ENCODE results near the gene MCMBP. TPM values are rescaled to one million over a fixed set of nuclear protein-coding genes. Genes with fewer than 3 reads are reported as not detected.

The MCMBP gene
- total RNA-seq, 1 experiment from 2014 or later: 87.1 TPM

DNA sequence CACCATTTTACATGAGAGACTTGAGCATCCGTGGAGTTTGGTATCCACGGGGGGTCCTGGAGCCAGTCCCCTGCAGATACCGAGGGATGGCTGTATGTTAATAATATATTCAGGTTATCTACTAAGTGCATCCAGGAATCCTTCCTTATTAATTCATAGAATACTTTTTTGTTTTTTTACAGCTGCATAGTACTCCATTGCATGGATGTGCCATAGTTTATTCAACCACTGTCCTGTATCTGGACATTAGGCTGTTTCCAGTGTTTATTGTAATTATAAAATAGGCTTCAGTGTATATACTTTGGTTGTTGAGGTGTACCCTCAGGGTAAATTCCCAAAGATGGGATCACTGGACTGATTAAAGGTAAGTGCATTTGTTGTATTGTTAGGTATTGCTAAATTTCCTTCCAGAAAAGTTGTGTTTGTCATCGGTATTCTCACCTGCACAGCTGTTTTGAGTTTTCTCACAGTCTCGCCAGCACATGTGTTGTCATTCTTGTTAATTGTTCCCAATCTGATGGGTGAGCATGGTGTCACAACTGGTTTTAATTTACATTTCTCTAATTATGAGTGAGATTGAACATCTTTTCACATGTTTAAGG lies 91.7 kb downstream of the MCMBP start:
- Histone ChIP-seq H4K91ac (ENCODE audit: insufficient read length, low read depth, low read length) (no peak overlapping the region), H3K4me1 (ENCODE audit: insufficient read depth, low read length) (peaks cover 2% of the 10 kb centered on the region; the same call in 1 of the 2 replicates), H3K9ac (ENCODE audit: extremely low read depth, insufficient read length, low read length) (no peak overlapping the region), H3K23me2 (ENCODE audit: insufficient read length, low read depth, low read length, poor library complexity, severe bottlenecking) (peaks cover 1% of the 10 kb centered on the region), H4K20me1 (ENCODE audit: control insufficient read depth, insufficient read depth, insufficient read length) (no peaks in the 10 kb centered on the region), H3K23ac (ENCODE audit: insufficient read length, low read depth, low read length) (no peak overlapping the region), H4K5ac (ENCODE audit: insufficient read length, low read depth, low read length) (no peak overlapping the region), H2BK120ac (ENCODE audit: low read depth, low read length, poor library complexity, severe bottlenecking) (no peak overlapping the region), H3K18ac (ENCODE audit: insufficient read length, low read depth, low read length) (no peak overlapping the region), H3K79me1 (ENCODE audit: insufficient read depth, low read depth, low read length, poor library complexity, severe bottlenecking) (no peaks in the 10 kb centered on the region), H2BK5ac (ENCODE audit: insufficient read length, low read length) (no peak overlapping the region), H2BK20ac (ENCODE audit: low read depth, low read length, poor library complexity, severe bottlenecking) (no peak overlapping the region), H2BK12ac (ENCODE audit: insufficient read length, low read depth, low read length) (no peak overlapping the region), H3K79me2 (ENCODE audit: insufficient read depth, low read length) (no peaks in the 10 kb centered on the region), H3K4ac (ENCODE audit: low read depth, low read length) (no peak overlapping the region), H4K8ac (replicated peaks; ENCODE audit: insufficient read length, low read depth, low read length) (no peak overlapping the region), H3K4me2 (ENCODE audit: insufficient read depth, insufficient read length, low read length) (no peak overlapping the region), H3K27ac (ENCODE audit: insufficient read length, low read depth, low read length) (no peak overlapping the region), H2AFZ (ENCODE audit: low read length) (no peak overlapping the region), H3T11ph (ENCODE audit: low read length) (no peak overlapping the region), H3K14ac (ENCODE audit: insufficient read depth, low read length) (no peak overlapping the region), H3K9me3 (ENCODE audit: control insufficient read depth, low read depth, low read length) (no peaks in the 10 kb centered on the region), H3K27me3 (ENCODE audit: insufficient read depth, low read length) (no peaks in the 10 kb centered on the region), H2BK15ac (ENCODE audit: low read depth, low read length) (no peak overlapping the region), H3K56ac (ENCODE audit: insufficient read length, low read depth, low read length) (no peak overlapping the region), H2AK5ac (ENCODE audit: insufficient read length, low read length) (no peak overlapping the region)
- WGBS (ENCODE audit: extremely low coverage, insufficient read length, low lambda C conversion rate): no CpG with 5 or more reads among the region's 5 CpGs
- no peak for DNase-seq
- H3K27ac Mint-ChIP-seq: no peak overlapping the region
- TF ChIP-seq, protein P1, sequence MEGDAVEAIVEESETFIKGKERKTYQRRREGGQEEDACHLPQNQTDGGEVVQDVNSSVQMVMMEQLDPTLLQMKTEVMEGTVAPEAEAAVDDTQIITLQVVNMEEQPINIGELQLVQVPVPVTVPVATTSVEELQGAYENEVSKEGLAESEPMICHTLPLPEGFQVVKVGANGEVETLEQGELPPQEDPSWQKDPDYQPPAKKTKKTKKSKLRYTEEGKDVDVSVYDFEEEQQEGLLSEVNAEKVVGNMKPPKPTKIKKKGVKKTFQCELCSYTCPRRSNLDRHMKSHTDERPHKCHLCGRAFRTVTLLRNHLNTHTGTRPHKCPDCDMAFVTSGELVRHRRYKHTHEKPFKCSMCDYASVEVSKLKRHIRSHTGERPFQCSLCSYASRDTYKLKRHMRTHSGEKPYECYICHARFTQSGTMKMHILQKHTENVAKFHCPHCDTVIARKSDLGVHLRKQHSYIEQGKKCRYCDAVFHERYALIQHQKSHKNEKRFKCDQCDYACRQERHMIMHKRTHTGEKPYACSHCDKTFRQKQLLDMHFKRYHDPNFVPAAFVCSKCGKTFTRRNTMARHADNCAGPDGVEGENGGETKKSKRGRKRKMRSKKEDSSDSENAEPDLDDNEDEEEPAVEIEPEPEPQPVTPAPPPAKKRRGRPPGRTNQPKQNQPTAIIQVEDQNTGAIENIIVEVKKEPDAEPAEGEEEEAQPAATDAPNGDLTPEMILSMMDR (conservative IDR thresholded peaks at IDR 0.05): no peak
- peaks cover 15 to 26% of the 10 kb centered on the region in 2 experiments for H3K4me1 Mint-ChIP-seq
- no peak overlapping the region for H3K4me3 Mint-ChIP-seq
- no peaks in the 10 kb centered on the region for H3K9me3 Mint-ChIP-seq
- H3K36me3 Mint-ChIP-seq (ENCODE audit: insufficient read depth in 1 of 3, low read depth in 3 of 3): peaks cover 0 to 4% (median 3%) of the 10 kb centered on the region in 3 experiments; a peak in 3 of 7 replicates
- no peaks in the 10 kb centered on the region for H3K27me3 Mint-ChIP-seq (ENCODE audit: low read depth)

Other genes starting within 250 kb of the MCMBP start
- gene BAG3, start 221.5 kb downstream of the MCMBP start, total RNA-seq (2021): 11.1 and 11.4 TPM in 2 replicates
- 108 and 111 TPM in 2 replicates for gene INPP5F, start 146.8 kb downstream of the MCMBP start, total RNA-seq (2021)
- 91.9 and 93.0 TPM in 2 replicates for gene SEC23IP, start 19.9 kb upstream of the MCMBP start, total RNA-seq (2021)